Activated T-cell treated with anti-CD3 and anti-CD28 coated beads, Interleukin-2, amount 50 U/mL, for 1 hour (primary cell): ENCODE measurements around the gene TSHR.
"Not testable (repeated sequence)": the region's sequence is repeated elsewhere in the genome, so short reads cannot be mapped to it uniquely, and the experiment has no call there.

ENCODE experiments used
- DNase-seq: peaks from one replicate; pipeline ENCODE4 v3.0.0-alpha.2; 2020

The TSHR gene

GRCh38 chr14:81004575-81004974, 49.2 kb downstream of the TSHR start:
- DNase-seq: no peak

DNA sequence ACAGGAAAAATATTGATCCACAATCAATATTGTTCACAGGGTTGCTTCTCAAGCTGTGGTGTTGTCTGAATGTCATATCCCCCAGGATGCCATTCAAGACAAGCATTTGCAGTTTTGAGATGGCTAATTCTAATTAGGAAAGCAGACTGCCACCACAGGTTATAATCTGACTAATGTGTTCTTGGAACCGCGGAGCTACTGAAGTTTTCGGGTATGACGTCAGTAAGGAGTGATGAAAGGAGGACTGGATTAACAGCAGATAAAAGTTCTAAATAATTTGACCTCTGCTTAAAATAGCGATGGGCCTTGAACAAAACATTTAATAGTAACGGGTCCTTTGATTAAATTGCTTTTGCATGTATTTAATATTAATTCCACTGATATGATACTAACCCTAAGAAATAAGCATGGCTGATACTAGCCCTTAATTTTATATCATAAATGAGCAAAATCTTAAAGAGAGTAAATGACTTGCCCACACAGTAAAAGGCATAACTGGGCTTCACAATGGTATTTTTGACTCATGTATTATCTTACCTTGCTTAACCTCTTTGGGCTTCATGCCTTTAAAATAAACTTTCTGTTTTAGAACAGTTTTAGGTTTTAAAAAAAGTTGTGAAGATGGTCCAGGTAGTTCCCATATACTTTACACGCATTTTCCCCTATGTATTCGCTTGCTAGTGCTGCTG, 50.3 kb downstream of the TSHR start:
- DNase-seq: no peak

- DNase-seq: no peak
Observed at GRCh38 chr14:81006266-81006665, 50.8 kb downstream of the TSHR start.

GRCh38 chr14:81007131-81007530, 51.7 kb downstream of the TSHR start:
- DNase-seq: no peak

GRCh38 chr14:81009346-81009745, 53.9 kb downstream of the TSHR start:
- DNase-seq: no peak

DNA sequence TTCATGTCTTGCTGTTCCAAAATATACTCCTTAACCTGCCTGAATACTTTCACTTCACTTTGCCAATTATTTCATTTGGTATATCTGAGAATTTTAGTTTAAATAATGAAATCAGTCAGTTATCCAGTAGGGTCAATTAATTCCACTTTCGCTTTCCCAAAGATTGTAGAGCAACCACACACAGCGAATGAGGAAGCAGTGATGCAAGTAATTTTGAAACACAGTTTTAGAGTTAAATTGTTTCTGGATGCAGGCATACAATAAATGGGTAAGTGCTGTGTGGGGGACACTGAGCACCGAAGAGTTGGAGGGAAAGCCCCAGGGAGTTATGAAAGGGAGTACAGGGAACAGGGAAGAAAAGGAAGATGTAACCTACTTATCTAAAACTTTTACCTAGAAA, 62.8 kb downstream of the TSHR start:
- DNase-seq: no peak

DNA sequence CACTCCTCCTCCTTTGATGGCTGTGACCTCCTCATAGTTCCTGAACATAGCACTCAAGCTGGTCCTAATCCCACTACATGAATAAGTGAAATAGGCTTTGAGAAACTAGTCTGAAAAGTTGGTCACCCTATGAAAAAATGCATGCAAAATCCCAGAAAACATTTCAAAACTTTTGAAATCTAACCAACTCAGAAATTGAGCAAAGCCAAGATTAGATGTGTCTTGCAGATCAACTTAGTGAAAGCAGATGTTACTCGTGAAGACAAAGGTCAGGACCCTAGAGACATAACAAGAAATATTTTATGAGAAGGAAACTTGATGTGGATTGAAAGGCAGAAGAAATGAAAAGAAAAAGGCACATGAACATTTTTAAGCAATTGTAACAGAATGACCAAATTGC, 63.3 kb downstream of the TSHR start:
- no peak for DNase-seq

- not testable (repeated sequence) for DNase-seq
Observed at GRCh38 chr14:81019113-81019512, 63.7 kb downstream of the TSHR start.

DNA sequence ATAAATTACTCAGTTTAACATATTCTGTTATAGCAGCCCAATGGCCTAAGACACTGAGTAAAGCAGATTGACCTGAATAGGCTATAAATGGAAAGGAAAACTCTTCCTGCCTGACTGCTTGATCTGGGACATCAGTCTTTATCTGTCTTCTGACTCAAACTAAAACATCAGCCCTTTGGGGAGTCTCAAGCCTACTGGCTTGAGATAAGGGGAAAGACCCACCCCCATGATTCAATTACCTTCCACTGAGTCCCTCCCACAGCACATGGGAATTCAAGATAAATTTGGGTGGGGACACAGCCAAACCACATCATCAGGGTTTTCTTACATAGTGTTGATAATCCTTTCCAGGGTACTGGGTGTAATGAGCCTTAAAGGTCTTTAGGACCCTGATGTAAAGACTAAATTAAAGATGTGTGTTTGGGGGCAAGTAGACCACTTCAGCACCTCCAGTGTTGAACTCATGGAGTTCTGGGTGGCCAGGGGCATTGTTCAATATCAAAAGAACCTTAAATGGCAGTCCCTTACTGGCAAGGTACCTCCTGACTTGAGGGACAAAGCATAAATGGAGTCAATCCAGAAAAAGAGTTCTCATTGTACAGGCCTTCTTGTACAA, 67.8 kb downstream of the TSHR start:
- no peak for DNase-seq

- no peak for DNase-seq
Observed at GRCh38 chr14:81028461-81028860, 73.0 kb downstream of the TSHR start.

GRCh38 chr14:81031488-81031887, 76.1 kb downstream of the TSHR start:
- DNase-seq: no peak

- no peak for DNase-seq
Observed at GRCh38 chr14:81033698-81034240, 78.3 kb downstream of the TSHR start.

GRCh38 chr14:81042438-81042837, 87.0 kb downstream of the TSHR start:
- DNase-seq: no peak

DNA sequence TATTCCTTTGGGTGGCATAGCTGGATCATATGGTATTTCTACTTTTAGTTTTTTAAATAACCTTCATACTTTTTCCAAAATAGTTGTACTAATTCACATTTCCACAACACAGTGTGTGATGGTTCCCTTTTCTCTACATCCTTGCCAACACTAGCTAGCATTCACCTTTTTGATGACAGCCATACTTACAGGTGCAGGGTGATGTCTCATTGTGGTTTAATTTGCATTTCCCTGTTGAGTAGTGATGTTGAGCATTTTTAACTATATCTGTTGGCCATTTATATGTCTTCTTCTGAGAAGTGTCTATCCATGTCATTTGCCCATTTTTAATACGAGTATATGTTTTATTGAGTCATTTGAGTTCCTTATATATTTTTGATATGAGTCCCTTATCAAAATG, 96.1 kb downstream of the TSHR start:
- DNase-seq: no peak

- not testable (repeated sequence) for DNase-seq
Observed at GRCh38 chr14:81054057-81054456, 98.6 kb downstream of the TSHR start.

DNA sequence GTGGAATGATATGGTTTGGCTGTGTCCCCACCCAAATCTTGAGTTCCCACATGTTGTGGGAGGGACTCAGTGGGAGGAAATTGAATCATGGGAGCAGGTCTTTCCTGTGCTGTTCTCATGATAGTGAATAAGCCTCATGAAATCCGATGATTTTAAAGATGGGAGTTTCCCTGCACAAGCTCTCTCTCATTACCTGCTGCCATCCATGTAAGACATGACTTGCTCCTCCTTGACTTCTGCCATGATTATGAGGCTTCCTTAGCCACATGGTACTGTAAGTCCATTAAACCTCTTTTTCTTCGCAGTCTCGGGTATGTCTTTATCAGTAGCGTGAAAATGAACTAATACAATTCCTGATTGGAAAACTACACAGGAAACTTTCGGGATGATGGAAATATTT, 100.5 kb downstream of the TSHR start:
- DNase-seq: no peak

DNA sequence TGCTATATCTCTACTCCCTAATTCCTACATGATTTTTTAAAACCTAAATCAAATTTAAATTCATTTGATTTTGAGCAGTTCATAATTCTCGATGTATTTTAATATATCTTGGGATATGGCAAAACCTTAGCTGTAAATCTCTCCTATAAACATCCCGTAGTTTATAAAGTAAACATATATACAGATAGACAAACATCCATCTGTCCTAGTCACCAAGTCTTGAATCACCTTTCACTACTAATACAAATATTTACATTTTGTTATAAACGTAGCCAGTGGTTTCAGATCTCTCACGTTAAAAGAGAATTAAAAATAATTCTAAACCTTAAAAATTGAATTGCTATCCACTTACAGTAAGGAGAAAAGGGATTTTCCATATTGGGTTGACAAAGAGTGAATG, 107.0 kb downstream of the TSHR start:
- DNase-seq: no peak

DNA sequence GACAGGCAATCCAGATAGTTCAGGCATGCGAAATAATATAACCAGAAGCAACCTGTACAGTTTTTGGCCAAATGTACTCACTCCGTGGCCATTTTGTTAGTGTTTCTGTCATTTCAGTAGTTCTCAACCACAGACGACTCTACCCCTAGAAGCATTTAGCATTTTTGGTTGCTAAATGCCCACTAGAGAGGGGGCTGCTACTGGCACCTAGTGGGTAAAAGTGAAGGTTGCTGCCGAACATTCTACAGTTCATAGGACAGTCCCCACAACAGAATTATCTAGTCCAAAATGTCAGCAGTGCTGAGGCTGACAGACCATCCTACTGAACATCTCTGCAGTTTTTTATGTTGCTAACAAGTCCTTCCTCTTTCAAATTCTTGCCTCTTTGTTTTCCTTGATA, 107.4 kb downstream of the TSHR start:
- no peak for DNase-seq

DNA sequence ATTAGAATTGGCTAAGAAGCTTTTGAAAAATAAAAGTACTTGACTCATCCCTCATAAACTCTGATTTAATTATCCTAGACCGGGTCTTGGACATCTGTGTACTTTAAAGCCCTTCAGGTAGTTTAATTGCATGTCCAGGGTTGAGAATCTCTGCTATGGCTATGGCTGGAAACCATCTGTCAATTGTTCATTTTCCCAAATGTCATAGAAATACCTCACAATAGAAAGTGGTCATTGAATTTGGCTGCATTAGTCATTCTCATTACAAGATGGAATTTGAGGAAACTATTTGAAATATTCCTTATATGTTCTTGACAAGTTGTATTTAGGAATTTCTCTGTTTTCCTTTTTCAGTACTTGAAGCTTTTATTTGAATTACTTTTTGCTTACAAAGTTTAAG, 111.3 kb downstream of the TSHR start:
- DNase-seq: no peak

GRCh38 chr14:81067156-81067555, 111.7 kb downstream of the TSHR start:
- DNase-seq: no peak

DNA sequence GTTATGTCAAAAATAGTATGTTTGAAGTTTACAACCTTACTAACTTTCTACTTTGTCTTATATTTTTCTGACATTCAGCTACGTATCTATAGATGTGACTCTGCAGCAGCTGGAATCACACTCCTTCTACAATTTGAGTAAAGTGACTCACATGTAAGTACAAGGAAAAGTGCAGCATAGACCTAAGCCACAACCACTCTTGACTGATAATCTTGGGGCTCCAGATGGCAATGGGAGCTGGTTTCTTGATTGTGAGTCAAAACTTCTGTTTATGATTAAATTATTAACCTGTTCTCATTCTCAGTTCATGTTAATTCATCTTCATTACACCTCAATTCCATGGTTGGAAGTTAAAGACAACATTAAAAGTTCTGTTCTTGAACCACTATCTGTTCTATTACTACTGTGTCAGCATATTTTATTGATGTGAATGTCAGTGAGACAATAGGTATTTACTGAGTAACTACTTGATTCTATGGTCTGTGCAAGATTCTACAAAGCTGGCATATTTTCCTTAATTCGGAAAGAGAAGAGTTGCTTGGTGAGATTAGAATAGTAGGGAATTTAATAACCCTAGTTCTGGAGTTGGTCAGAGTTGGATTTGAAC, 112.9 kb downstream of the TSHR start:
- DNase-seq: no peak

DNA sequence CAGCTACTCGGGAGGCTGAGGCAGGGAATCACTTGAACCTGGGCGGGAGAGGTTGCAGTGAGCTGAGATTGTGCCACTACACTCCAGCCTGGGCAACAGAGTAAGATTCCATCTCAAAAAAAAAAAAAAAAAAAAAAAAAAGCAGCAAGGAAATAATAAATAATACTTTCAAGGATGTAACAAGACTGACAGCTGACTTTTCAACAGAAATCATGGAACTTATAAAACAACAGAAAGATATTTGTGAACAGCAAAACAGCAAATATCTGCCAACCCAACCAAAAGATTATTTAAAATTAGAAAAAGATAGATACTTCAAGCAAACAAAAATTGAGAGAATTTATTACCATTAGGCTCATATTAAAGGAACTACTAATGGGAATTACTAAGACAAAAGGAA, 115.1 kb downstream of the TSHR start:
- DNase-seq: no peak

GRCh38 chr14:81085596-81085995, 130.2 kb downstream of the TSHR start:
- no peak for DNase-seq

GRCh38 chr14:81087230-81087629, 131.8 kb downstream of the TSHR start:
- no peak for DNase-seq
